ENCODE data around the gene PHC1.

DNA sequence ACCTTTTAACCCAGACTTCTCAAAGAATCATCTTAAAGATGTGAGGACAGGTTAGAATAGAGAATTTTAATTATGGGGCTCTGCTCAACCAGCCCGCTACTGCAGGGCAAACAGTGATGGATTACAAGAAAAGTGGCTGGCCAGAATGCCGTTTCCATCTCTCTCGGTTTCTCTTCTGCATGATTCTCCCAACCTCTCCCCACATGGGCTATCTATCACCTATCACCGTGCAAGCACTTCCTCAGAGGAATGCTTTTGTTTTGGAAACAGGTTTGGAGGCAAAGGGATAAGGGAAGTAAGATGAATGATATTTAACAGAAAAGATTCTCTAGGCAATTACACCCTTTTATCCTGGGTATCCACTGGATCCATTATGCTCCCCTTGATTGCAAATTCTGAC lies 37.4 kb upstream of the PHC1 start:
- TF ChIP-seq, protein P1, sequence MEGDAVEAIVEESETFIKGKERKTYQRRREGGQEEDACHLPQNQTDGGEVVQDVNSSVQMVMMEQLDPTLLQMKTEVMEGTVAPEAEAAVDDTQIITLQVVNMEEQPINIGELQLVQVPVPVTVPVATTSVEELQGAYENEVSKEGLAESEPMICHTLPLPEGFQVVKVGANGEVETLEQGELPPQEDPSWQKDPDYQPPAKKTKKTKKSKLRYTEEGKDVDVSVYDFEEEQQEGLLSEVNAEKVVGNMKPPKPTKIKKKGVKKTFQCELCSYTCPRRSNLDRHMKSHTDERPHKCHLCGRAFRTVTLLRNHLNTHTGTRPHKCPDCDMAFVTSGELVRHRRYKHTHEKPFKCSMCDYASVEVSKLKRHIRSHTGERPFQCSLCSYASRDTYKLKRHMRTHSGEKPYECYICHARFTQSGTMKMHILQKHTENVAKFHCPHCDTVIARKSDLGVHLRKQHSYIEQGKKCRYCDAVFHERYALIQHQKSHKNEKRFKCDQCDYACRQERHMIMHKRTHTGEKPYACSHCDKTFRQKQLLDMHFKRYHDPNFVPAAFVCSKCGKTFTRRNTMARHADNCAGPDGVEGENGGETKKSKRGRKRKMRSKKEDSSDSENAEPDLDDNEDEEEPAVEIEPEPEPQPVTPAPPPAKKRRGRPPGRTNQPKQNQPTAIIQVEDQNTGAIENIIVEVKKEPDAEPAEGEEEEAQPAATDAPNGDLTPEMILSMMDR (optimal IDR thresholded peaks at IDR 0.05 in 1 of 3, IDR thresholded peaks at IDR 0.05 in 1 of 3, conservative IDR thresholded peaks at IDR 0.05 in 1 of 3; ENCODE audit: extremely low read depth in 1 of 3, insufficient read depth in 2 of 3, low read length in 3 of 3): no peak
- no peak for TF ChIP-seq EZH2 (IDR thresholded peaks at IDR 0.05; ENCODE audit: low read length)

Data from keratinocyte (primary cell).